ENCODE data around the gene GRIK4. TPM values are rescaled to one million over a fixed set of nuclear protein-coding genes. Genes with fewer than 3 reads are reported as not detected.
A peak's percentile ranks its signal among the peaks of the same experiment; 100 is the strongest.

Gene GRIK4
- total RNA-seq, 1 donor from 2014 or later = 0.89 TPM

GRCh38 chr11:120952461-120953434 lies 441.2 kb downstream of the GRIK4 start:
- Mint-ChIP-seq H3K27me3 (ENCODE audit: low read depth) (peaks cover 20% of the 10 kb centered on the region), H3K4me3 (no peak overlapping the region), H3K9me3 (no peaks in the 10 kb centered on the region), H3K4me1 (peaks cover 5% of the 10 kb centered on the region), H3K36me3 (ENCODE audit: low read depth) (no peaks in the 10 kb centered on the region), H3K27ac (ENCODE audit: unreplicated experiment) (no peak overlapping the region)
- TF ChIP-seq CTCF (conservative IDR thresholded peaks at IDR 0.05) = peak; percentile 79
- peak; percentile 90 for DNase-seq (ENCODE audit: low read depth, low spot score)

- Mint-ChIP-seq H3K27me3 (ENCODE audit: low read depth) (peaks cover 5% of the 10 kb centered on the region), H3K4me3 (no peak overlapping the region), H3K4me1 (peaks cover 5% of the 10 kb centered on the region), H3K9me3 (no peaks in the 10 kb centered on the region), H3K27ac (ENCODE audit: unreplicated experiment) (no peak overlapping the region), H3K36me3 (ENCODE audit: low read depth) (no peaks in the 10 kb centered on the region)
- no peak for TF ChIP-seq CTCF (conservative IDR thresholded peaks at IDR 0.05)
- DNase-seq (ENCODE audit: low read depth, low spot score) = no peak
Measured at GRCh38 chr11:120954381-120954780, 442.8 kb downstream of the GRIK4 start.

DNA sequence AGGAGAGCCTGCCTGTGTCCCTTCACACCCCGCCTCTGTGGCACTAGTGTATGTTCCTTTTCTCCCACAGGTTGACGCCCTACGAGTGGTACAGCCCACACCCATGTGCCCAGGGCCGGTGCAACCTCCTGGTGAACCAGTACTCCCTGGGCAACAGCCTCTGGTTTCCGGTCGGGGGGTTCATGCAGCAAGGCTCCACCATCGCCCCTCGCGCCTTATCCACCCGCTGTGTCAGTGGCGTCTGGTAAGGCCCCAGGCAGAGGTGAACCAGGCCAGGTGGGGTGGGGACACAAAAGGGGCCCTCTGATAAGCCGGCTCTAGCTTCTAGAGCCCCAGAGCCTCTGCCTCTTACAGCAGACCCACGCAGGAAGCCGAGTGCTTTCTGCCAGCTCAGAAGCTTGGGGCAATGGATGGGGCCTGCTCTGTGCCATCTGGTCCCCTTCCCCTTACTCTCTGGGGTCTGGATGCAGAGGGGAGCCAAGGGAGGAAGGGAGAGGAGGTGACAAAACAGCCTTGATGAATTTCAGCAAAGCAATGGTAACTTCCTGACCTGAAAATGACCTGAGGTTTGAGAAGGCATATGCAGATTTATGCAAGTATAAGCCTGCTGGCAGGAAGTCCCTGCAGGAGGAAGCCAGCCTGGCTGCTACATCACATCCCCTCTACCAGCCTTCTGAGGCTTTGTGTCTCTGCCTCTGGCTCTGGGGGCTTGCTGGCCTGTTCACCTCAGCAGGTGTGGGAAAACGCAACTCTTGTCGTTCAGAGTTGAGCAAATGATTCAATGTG lies 445.4 kb downstream of the GRIK4 start:
- DNase-seq (ENCODE audit: low read depth, low spot score) = no peak
- Mint-ChIP-seq H3K27ac (ENCODE audit: unreplicated experiment) (peak overlapping the region; percentile 54), H3K27me3 (ENCODE audit: low read depth) (peaks cover 3% of the 10 kb centered on the region), H3K36me3 (ENCODE audit: low read depth) (no peaks in the 10 kb centered on the region), H3K9me3 (no peaks in the 10 kb centered on the region), H3K4me1 (peaks cover 5% of the 10 kb centered on the region), H3K4me3 (no peak overlapping the region)
- TF ChIP-seq CTCF (conservative IDR thresholded peaks at IDR 0.05) = no peak

DNA sequence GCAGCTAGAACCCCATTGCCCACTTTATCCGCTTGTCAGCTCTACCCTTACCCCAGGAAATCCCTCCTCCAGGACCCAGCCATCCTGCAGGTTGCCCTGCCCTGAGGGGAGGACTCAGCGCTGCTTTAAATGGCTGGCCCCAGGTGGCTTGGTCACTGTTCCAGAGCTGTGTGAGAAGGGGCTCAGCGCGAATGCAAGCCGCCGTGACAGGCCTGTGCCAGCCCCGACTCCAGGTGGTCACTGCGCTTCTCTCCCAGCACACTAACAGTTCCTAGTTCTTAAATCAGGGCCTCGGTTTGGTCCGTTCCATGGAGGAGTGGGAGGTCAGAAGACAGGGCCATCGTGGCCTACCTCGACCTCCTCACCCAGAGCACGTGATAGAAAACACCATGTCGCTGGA lies 446.6 kb downstream of the GRIK4 start:
- H3K9me3 Mint-ChIP-seq = no peaks in the 10 kb centered on the region
- no peak for TF ChIP-seq CTCF (conservative IDR thresholded peaks at IDR 0.05)
- no peaks in the 10 kb centered on the region for H3K4me1 Mint-ChIP-seq
- H3K27ac Mint-ChIP-seq (ENCODE audit: unreplicated experiment) = no peak overlapping the region
- no peaks in the 10 kb centered on the region for H3K27me3 Mint-ChIP-seq (ENCODE audit: low read depth)
- no peak overlapping the region for H3K4me3 Mint-ChIP-seq
- no peaks in the 10 kb centered on the region for H3K36me3 Mint-ChIP-seq (ENCODE audit: low read depth)
- DNase-seq (ENCODE audit: low read depth, low spot score) = no peak

- H3K4me3 Mint-ChIP-seq = no peak overlapping the region
- no peaks in the 10 kb centered on the region for H3K27me3 Mint-ChIP-seq (ENCODE audit: low read depth)
- H3K4me1 Mint-ChIP-seq = no peaks in the 10 kb centered on the region
- H3K36me3 Mint-ChIP-seq (ENCODE audit: low read depth) = no peaks in the 10 kb centered on the region
- H3K9me3 Mint-ChIP-seq = no peaks in the 10 kb centered on the region
- no peak for DNase-seq (ENCODE audit: low read depth, low spot score)
- no peak for TF ChIP-seq CTCF (conservative IDR thresholded peaks at IDR 0.05)
- H3K27ac Mint-ChIP-seq (ENCODE audit: unreplicated experiment) = no peak overlapping the region
Measured at GRCh38 chr11:120959189-120959588, 447.6 kb downstream of the GRIK4 start.
